ENCODE data around the gene GAPVD1.
"Not testable (repeated sequence)": the region's sequence is repeated elsewhere in the genome, so short reads cannot be mapped to it uniquely, and the experiment has no call there.

The GAPVD1 gene

GRCh38 chr9:125376261-125377226, 114.9 kb downstream of the GAPVD1 start:
- DNase-seq, result peak; percentile 19

- peak; percentile 41 for DNase-seq
Observed at GRCh38 chr9:125377584-125378250, 116.1 kb downstream of the GAPVD1 start.

GRCh38 chr9:125378778-125379177, 117.2 kb downstream of the GAPVD1 start:
- DNase-seq, result peak; percentile 14

- DNase-seq, result no peak
Observed at GRCh38 chr9:125379208-125379607, 117.6 kb downstream of the GAPVD1 start.

DNA sequence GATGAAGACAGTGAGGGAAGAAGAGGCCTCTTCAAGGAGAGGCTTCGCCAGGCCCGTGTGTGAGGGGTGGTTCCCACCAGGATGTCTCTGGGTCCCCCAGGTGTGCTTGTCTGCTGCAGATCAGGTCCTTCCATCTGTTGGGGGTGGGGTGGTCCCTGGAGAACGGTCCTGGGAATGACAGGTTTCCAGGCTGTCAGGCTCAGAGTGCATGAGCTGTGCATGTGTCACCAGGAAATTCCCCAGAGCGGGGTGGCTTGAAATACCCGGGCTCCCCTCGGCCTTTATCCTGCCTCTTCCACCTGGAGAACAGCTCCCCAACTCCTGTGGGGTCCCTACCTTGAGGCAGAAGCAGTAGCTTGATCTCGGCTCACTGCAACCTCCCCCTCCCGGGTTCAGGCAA, 118.8 kb downstream of the GAPVD1 start:
- peak; percentile 37 for DNase-seq

GRCh38 chr9:125387861-125388524, 126.4 kb downstream of the GAPVD1 start:
- no peak for DNase-seq

DNA sequence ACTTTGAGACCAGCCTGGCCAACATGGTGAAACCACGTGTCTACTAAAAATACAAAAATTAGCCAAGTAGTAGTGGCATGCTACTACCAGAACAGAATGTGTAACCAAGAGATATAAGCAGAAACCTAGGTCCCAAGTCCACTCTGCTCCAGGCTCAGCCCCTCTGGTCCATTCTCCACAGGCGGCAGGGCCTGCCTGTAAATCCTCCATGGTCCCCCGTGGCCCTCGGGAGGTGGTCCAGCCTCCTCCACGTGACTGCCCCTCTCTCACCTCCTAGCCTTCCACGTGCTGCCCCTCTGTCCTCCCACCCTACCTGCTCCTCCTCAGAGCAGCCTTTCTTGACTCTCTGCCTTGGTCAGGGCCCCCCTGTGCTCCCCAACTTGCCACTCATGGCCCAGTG, 127.4 kb downstream of the GAPVD1 start:
- no peak for DNase-seq

DNA sequence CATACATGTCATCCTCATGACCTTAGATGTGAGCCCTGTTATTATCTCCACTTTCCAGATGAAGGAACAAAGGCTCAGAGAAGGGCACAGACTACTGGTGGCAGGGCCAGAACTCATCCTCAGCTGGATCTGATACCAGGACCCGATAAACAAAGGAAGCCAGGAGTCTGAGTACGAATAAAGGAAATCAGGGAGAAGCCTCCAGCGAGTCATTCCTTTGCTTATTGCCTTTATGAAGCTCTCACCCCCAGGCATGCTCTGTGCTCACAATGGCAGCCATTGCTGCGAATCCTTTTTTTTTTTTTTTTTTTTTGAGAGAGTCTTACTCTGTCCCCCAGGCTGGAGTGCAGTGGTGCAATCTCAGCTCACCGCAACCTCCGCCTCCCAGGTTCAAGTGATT, 130.1 kb downstream of the GAPVD1 start:
- no peak for DNase-seq

DNA sequence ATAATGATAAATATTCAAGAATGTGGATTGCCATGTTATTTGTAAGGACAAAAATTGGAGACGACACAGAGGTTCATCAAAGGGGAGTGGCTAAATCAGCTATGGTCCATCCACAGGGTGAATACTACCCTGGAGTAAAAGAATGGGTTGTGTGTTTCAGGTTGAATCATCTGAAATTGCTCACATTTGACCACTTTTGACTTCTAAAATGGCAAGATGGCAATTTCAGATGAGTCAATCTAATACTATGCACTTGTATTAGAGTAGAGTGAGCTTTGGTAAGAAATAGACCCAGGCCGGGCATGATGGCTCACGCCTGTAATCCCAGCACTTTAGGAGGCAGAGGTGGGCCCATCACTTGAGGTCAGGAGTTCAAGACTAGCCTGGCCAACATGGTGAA, 131.8 kb downstream of the GAPVD1 start:
- no peak for DNase-seq

DNA sequence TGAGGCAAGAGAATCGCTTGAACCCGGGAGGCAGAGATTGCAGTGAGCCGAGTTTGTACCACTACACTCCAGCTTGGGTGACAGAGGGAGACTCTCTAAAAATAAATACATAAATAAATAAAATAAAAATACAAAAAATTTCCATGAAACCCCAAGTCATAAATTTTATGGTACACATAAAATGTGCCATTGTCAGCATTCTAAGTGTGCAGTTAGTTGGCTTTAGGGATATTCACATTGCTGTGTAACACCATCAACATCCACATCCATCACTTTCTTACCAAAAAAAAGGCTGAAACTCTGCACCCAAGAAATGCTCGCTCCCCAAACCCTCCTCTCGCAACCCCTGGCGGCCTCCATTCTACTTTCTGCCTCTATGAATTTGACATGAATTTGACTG, 135.2 kb downstream of the GAPVD1 start:
- no peak for DNase-seq

DNA sequence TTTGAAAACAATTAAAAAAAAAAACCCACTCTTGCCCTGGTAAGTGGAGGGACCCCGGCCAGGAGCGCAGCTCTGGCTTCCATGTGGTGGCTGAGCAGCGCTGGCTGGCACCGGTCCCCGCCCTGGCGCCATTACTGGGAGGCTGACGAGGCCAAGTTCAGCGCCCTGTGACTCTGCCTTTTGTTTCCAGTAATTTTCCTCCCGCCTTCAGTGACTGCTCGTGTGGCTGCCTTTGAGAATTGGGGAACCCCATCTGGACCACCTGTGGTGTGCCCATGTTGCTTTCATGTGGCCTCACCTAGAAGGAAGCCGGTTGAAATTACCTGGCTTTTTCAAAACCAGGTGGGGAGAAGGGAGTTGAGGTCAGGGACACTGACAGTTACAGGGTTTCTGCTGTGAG, 136.1 kb downstream of the GAPVD1 start:
- DNase-seq, result no peak

DNA sequence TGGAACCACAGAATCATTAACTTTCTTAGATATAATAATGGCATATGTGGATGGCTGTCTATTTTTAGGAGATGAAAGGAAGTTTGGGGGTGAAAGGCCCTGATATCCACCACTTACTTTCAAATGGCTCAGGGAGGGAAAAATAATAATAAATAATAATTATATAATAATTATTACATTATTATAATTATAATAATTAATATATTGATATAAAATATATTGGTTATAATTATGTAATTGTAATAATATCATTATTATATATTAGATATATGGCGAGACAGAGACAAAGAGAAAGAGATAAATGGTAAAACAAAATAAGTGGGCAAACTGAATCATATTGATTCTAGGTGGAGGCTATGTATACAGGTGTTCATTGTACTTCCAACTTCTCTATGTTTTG, 136.6 kb downstream of the GAPVD1 start:
- no peak for DNase-seq

GRCh38 chr9:125399165-125399564, 137.5 kb downstream of the GAPVD1 start:
- DNase-seq, result no peak

DNA sequence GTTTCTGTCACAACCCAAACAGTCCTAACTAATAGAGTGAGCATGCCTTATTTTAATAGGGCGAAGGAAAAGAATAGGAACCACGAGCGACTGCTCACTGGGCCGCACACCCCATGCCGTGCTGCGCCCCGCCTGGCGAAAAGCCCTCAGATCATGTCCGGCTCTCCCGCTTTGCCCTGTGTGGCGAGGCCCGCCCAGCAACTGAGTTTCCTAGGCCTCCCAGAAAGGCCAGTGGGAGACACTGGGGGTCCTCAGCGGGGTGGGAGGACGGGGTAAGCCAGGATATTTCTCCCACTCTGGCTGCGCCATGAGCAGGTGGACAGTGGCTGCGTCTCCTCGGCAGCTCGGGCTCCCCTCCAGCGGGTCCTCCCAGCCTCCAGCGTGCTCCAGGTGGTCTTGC, 138.0 kb downstream of the GAPVD1 start:
- no peak for DNase-seq

- DNase-seq, result not testable (repeated sequence)
Observed at GRCh38 chr9:125400232-125400631, 138.6 kb downstream of the GAPVD1 start.

GRCh38 chr9:125400725-125401716, 139.4 kb downstream of the GAPVD1 start:
- no peak for DNase-seq

- DNase-seq, result no peak
Observed at GRCh38 chr9:125404733-125405132, 143.1 kb downstream of the GAPVD1 start.

GRCh38 chr9:125405938-125406809, 144.5 kb downstream of the GAPVD1 start:
- DNase-seq, result no peak

DNA sequence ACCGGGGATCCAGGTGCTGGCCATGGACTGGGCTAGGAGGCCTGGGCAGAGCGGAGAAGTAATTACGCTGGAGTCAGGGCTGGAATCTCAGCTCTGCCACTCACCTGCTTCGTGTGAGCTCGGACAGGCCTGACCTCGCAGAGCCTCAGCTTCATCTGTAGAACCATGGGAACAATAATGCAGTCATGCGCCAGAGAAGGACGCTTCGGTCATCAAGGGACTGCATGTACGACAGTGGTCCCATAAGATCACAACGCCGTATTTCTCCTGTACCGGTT, 145.1 kb downstream of the GAPVD1 start:
- DNase-seq, result no peak

DNA sequence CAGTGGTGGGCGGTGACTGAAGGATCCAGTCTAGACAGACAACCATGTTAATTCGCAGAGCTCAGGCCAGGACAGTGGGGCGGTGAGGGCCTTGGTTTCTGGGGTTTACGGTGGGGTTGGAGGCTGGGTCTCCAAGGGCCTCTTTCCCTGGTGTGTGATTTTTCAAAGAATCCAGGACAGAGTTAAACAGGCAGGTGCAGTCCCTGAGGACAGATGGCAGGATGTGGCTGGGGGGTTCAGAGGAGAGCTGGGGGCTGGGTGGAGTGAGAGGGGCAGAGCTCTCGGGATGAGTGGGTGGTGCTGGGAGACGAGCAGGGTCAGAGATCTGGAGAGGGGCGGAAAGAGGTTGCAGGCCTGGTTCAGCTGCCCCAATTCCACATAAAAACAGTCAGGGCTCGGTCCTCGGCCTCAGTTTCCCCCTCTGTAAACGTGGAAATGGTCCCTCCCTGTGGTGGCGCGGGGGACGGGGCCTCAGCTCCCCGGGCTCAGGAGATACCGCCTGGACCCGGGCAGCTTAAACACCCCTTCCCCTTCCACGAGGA, 145.9 kb downstream of the GAPVD1 start:
- no peak for DNase-seq

Measured in activated effector memory CD4-positive, alpha-beta T cell treated with anti-CD3 and anti-CD28 coated beads, Interleukin-2, amount 50 U/mL, for 16 hours (primary cell).